A673 (cell line): Measurements from ENCODE around the gene AJM1. TPM values are rescaled to one million over a fixed set of nuclear protein-coding genes. Genes with fewer than 3 reads are reported as not detected.

Experiments used
- BruUV-seq: library from RNA; stranded (reverse); fragments of 400-500 nt; replicated peaks from 2 replicates; lab custom pipeline; 2021; lab: Mats Ljungman, UMichigan
- CTCF ChIA-PET: fragments of 300-600 bp; sonication (Branson Sonifier 250); formaldehyde crosslinking; loops from one replicate; lab custom pipeline; 2022; ENCODE audit warnings: antibody characterized with exemption; lab: Charles Lee
- POLR2A ChIA-PET: fragments of 300-600 bp; sonication (Branson Sonifier 250); formaldehyde crosslinking; loops from one replicate; lab custom pipeline; 2022; ENCODE audit warnings: antibody characterized with exemption; ENCODE audit not compliant: low non-redundant PET; lab: Charles Lee
- DNase-seq: peaks from one replicate; pipeline ENCODE4 v3.0.0-alpha.2; 2015; ENCODE audit warnings: low spot score
- H3K27ac ChIP-seq: fragments of 200-600 bp; sonication (generic); 2 replicates; pipeline ENCODE4 v1.5.1; 2016; ENCODE audit warnings: mixed run types, low read depth, mild to moderate bottlenecking, mixed read lengths, antibody characterized with exemption, low read length; ENCODE audit not compliant: poor library complexity, severe bottlenecking
- H3K27me3 ChIP-seq: fragments of 200-600 bp; sonication (generic); replicated peaks from 2 replicates; pipeline ENCODE4 v1.6.1; 2017; ENCODE audit warnings: mixed run types, low read depth, mild to moderate bottlenecking, mixed read lengths, antibody characterized with exemption, low read length; ENCODE audit not compliant: insufficient read depth, poor library complexity
- H3K36me3 ChIP-seq: fragments of 200-600 bp; sonication (generic); 2 replicates; pipeline ENCODE4 v1.6.1; 2016; ENCODE audit warnings: mixed run types, mild to moderate bottlenecking, mixed read lengths, antibody characterized with exemption, low read length; ENCODE audit not compliant: insufficient read depth, poor library complexity, severe bottlenecking
- H3K4me1 ChIP-seq: fragments of 200-600 bp; sonication (generic); 2 replicates; pipeline ENCODE4 v1.6.1; 2017; ENCODE audit warnings: mixed run types, mild to moderate bottlenecking, mixed read lengths, antibody characterized with exemption, low read length; ENCODE audit not compliant: insufficient read depth, poor library complexity, severe bottlenecking
- H3K4me3 ChIP-seq: fragments of 200-600 bp; sonication (generic); 2 replicates; pipeline ENCODE4 v1.5.1; 2016; ENCODE audit warnings: low read depth, mixed run types, mild to moderate bottlenecking, mixed read lengths, low read length; ENCODE audit not compliant: poor library complexity, severe bottlenecking
- H3K9me3 ChIP-seq: fragments of 200-600 bp; sonication (generic); 2 replicates; pipeline ENCODE4 v1.6.1; 2016; ENCODE audit warnings: mixed run types, low read depth, mild to moderate bottlenecking, mixed read lengths, antibody characterized with exemption, low read length; ENCODE audit not compliant: poor library complexity, severe bottlenecking
- EZH2 ChIP-seq: fragments of 200-600 bp; sonication (generic); IDR thresholded peaks from 2 replicates; pipeline ENCODE4 v1.6.1; 2017; ENCODE audit warnings: borderline replicate concordance, low read depth, mild to moderate bottlenecking, mixed read lengths, antibody characterized with exemption, low read length; ENCODE audit not compliant: poor library complexity, severe bottlenecking
- intact Hi-C: fragments of 100-400 bp; cut with micrococcal nuclease; formaldehyde crosslinking; loops from one replicate; pipeline ENCODE4 v1.10.0; 2022; ENCODE audit not compliant: unreplicated experiment
- total RNA-seq: library from RNA; stranded (reverse); gene quantifications from 2 replicates; pipeline ENCODE4 v1.2.3, GENCODE V29; 2021
- TF ChIP-seq, protein P1 (sequence below): fragments of 300-800, 200-600 bp; sonication (generic); conservative IDR thresholded peaks from 2 replicates; pipeline ENCODE4 v1.5.1; 2017; ENCODE audit warnings: low read depth, mild to moderate bottlenecking, antibody characterized with exemption, low read length, moderate library complexity, mixed read lengths

The AJM1 gene
- total RNA-seq, 1 experiment from 2014 or later, result 2.0 TPM

DNA sequence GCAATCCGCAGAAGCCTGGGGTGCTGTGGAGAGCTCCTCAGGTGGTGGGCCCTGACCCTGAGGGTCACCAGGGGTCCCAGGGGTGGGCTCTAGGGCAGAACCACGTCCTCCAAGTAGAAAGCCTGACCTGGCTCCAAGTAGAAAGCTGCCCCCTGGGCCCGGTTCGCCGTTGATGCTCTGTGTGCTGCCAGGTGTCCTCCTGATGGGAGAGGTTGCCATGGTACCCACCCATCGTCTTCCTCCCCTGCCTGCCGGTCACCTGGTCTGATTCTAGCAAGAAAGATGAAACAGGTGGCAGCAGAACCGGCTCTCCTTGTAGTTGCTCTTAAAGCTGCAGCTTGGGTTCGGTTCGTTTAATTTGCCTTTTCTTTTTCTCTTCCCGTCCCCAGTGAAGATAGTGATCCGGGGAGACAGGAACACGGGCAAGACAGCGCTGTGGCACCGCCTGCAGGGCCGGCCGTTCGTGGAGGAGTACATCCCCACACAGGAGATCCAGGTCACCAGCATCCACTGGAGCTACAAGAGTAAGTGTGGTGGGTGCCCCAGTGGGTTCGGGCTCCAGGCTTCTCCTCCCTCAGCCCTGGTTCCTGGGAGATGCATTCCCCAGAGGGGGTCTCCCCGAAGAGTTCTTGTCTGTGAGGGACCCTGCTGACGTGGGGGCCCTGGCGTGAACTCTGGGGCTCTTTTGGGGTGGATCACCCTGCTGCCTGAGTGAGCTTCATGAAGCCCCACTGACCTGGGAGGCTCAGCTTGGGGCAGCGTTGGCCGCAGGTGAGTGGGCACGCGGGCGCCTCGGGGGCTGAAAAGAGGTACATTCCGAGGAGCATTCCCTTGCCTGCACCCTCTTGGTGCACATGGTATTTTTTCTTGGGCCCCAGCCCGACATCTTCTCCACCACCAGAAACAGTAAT lies 18.9 kb upstream of the AJM1 start:
- intact Hi-C loops, result no loop called here
- no peak for DNase-seq
- peaks cover 45% of the 10 kb centered on the region for H3K36me3 ChIP-seq
- H3K27ac ChIP-seq, result no peak overlapping the region
- no peak overlapping the region for H3K4me3 ChIP-seq
- no peaks in the 10 kb centered on the region for H3K9me3 ChIP-seq
- no peak for TF ChIP-seq EZH2
- ChIA-PET CTCF (interaction anchor here (0.6 to 1.2 kb wide), 2 partner anchors 19 to 204 kb away, joined by 3 to 5 read pairs; partner anchors contain the start of gene AJM1), POLR2A (interaction anchor here (0.5 to 0.6 kb wide), 2 partner anchors 13 to 376 kb away, joined by 3 to 5 read pairs; no protein-coding TSS in a partner anchor)
- H3K4me1 ChIP-seq, result peaks cover 7% of the 10 kb centered on the region
- H3K27me3 ChIP-seq, result no peaks in the 10 kb centered on the region
- no TSS peak for BruUV-seq

DNA sequence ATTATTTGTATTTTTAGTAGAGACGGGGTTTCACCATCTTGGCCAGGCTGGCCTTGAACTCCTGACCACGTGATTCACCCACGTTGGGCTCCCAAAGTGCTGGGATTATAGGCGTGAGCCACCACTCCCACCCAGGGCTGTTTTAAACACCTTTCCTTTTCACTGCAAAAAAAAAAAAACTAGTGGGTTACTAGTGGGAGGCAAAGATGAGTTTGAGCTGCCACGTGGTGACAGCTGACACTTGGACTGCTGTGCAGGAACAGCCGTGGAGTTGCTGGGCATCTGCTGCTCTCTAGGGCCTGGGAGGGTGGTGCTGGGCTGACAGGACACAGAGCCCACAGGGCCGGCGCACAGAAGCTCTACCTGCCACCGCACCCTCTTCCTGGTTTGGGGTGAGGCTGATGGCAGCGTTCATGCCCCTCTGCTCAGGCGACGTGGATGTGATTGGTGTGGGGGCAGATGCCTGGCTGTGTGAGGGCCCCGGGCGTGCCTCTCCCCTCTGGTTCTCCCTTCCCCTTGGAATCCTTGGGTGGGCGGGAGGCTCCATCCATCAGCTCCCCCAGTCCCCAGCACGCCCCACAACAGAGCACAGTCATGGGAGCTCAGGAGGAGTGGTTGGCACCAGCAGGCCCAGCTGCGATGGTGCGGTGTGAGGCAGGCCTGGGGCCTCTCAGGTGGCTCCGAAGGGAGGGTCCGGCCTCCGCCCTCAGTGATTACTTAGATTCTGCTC lies 17.6 kb upstream of the AJM1 start:
- no TSS peak for BruUV-seq
- intact Hi-C loops, result no loop called here
- H3K27ac ChIP-seq, result no peak overlapping the region
- peaks cover 57% of the 10 kb centered on the region for H3K36me3 ChIP-seq
- no peak overlapping the region for H3K4me3 ChIP-seq
- DNase-seq, result no peak
- TF ChIP-seq, protein P1, sequence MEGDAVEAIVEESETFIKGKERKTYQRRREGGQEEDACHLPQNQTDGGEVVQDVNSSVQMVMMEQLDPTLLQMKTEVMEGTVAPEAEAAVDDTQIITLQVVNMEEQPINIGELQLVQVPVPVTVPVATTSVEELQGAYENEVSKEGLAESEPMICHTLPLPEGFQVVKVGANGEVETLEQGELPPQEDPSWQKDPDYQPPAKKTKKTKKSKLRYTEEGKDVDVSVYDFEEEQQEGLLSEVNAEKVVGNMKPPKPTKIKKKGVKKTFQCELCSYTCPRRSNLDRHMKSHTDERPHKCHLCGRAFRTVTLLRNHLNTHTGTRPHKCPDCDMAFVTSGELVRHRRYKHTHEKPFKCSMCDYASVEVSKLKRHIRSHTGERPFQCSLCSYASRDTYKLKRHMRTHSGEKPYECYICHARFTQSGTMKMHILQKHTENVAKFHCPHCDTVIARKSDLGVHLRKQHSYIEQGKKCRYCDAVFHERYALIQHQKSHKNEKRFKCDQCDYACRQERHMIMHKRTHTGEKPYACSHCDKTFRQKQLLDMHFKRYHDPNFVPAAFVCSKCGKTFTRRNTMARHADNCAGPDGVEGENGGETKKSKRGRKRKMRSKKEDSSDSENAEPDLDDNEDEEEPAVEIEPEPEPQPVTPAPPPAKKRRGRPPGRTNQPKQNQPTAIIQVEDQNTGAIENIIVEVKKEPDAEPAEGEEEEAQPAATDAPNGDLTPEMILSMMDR, result no peak
- no peak for TF ChIP-seq EZH2
- POLR2A ChIA-PET, result no interaction called here
- H3K27me3 ChIP-seq, result no peaks in the 10 kb centered on the region
- CTCF ChIA-PET, result no interaction called here
- H3K4me1 ChIP-seq, result peaks cover 7% of the 10 kb centered on the region
- no peaks in the 10 kb centered on the region for H3K9me3 ChIP-seq

DNA sequence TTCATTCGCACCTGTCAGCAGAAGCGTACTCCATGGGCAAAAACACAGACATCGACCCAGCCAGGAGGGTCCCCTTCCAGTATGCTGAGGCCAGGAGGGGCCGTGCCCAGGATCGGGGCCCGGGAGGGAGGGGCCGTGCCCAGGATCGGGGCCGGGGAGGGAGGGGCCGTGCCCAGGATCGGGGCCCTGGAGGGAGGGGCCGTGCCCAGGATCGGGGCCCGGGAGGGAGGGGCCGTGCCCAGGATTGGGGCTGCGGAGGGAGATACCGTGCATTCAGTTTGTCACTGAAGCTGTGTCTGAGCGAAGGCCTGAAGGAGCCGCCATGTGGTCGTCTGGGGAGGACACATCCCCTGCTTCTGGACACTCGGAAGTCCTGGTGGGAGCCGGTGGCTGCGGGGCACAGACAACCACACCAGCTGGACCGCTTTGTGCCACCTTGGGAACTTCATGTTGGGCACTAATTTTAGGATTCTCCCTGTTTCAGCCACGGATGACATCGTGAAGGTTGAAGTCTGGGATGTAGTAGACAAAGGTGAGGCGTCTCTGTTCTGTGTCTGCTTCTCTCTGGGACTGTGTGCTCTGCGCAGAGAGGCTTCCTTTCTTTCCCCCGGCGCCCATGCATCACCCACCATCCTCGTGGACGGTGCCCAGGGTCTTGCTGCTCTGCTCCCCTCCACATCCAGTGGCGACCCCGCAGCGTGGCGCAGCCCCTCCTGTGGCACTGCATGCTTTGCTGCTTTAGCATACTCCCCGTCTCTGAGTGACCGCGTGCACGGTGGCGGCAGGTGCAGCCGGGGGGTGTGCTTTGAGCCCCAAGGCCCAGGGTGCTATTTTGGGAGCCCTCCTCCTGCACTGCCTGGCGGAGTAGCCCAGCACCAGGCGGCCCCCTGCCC lies 16.7 kb upstream of the AJM1 start:
- H3K9me3 ChIP-seq, result no peaks in the 10 kb centered on the region
- TF ChIP-seq EZH2, result no peak
- TF ChIP-seq, protein P1, result no peak
- H3K4me3 ChIP-seq, result no peak overlapping the region
- no peak overlapping the region for H3K27ac ChIP-seq
- peaks cover 6% of the 10 kb centered on the region for H3K4me1 ChIP-seq
- BruUV-seq, result no TSS peak
- ChIA-PET POLR2A (no interaction called here), CTCF (no interaction called here)
- H3K27me3 ChIP-seq, result no peaks in the 10 kb centered on the region
- intact Hi-C loops, result no loop called here
- H3K36me3 ChIP-seq, result peaks cover 66% of the 10 kb centered on the region
- DNase-seq, result no peak
